GM21723 (cell line): ENCODE data around the gene CNTNAP4.

Experiments
- ATAC-seq: cut with Tn5 transposase; IDR thresholded peaks from one replicate; pipeline ENCODE4 v1.9.1; 2021; ENCODE audit warnings: mild to moderate bottlenecking, moderate library complexity; ENCODE audit not compliant: unreplicated experiment

The CNTNAP4 gene

GRCh38 chr16:76303637-76304314, 26.6 kb downstream of the CNTNAP4 start:
- no peak for ATAC-seq

GRCh38 chr16:76309639-76310335, 32.6 kb downstream of the CNTNAP4 start:
- no peak for ATAC-seq

- no peak for ATAC-seq
Measured at GRCh38 chr16:76311260-76311659, 34.1 kb downstream of the CNTNAP4 start.

GRCh38 chr16:76318565-76318964, 41.4 kb downstream of the CNTNAP4 start:
- ATAC-seq = no peak

GRCh38 chr16:76329106-76329505, 51.9 kb downstream of the CNTNAP4 start:
- ATAC-seq = no peak

GRCh38 chr16:76335180-76335974, 58.2 kb downstream of the CNTNAP4 start:
- ATAC-seq = no peak

- no peak for ATAC-seq
Measured at GRCh38 chr16:76336112-76336511, 58.9 kb downstream of the CNTNAP4 start.

GRCh38 chr16:76338472-76338871, 61.3 kb downstream of the CNTNAP4 start:
- ATAC-seq = no peak

GRCh38 chr16:76343769-76344168, 66.6 kb downstream of the CNTNAP4 start:
- ATAC-seq = no peak

- ATAC-seq = no peak
Measured at GRCh38 chr16:76345163-76345661, 68.0 kb downstream of the CNTNAP4 start.

- no peak for ATAC-seq
Measured at GRCh38 chr16:76346210-76346609, 69.0 kb downstream of the CNTNAP4 start.

GRCh38 chr16:76351441-76351840, 74.2 kb downstream of the CNTNAP4 start:
- ATAC-seq = no peak

- no peak for ATAC-seq
Measured at GRCh38 chr16:76360404-76360803, 83.2 kb downstream of the CNTNAP4 start.

GRCh38 chr16:76370344-76370743, 93.1 kb downstream of the CNTNAP4 start:
- ATAC-seq = no peak

GRCh38 chr16:76371441-76371840, 94.2 kb downstream of the CNTNAP4 start:
- no peak for ATAC-seq

GRCh38 chr16:76373998-76374397, 96.8 kb downstream of the CNTNAP4 start:
- ATAC-seq = no peak

- no peak for ATAC-seq
Measured at GRCh38 chr16:76376988-76377387, 99.8 kb downstream of the CNTNAP4 start.

- ATAC-seq = no peak
Measured at GRCh38 chr16:76378020-76378419, 100.8 kb downstream of the CNTNAP4 start.

GRCh38 chr16:76381096-76381495, 103.9 kb downstream of the CNTNAP4 start:
- ATAC-seq = no peak

GRCh38 chr16:76385601-76386230, 108.5 kb downstream of the CNTNAP4 start:
- no peak for ATAC-seq

- ATAC-seq = no peak
Measured at GRCh38 chr16:76386784-76387183, 109.6 kb downstream of the CNTNAP4 start.
